Esophagus muscularis mucosa (tissue), 4 donors: ENCODE measurements around the gene KANK4. TPM values are rescaled to one million over a fixed set of nuclear protein-coding genes. Genes with fewer than 3 reads are reported as not detected.
"Not testable (repeated sequence)": the region's sequence is repeated elsewhere in the genome, so short reads cannot be mapped to it uniquely, and the experiment has no call there.

Source experiments
- DNase-seq: peaks from one replicate; pipeline ENCODE4 v3.0.0-alpha.2; 2017; ENCODE audit errors: extremely low spot score
- H3K27ac ChIP-seq, 4 donors: fragments of 200-600 bp; sonication (generic); replicated peaks in 1 of 4; 1 replicate in 3 of 4; 2 replicates in 1 of 4; pipeline ENCODE4 v1.5.1; 2016 to 2019; ENCODE audit warnings: mild to moderate bottlenecking in 1 of 4
- H3K27me3 ChIP-seq, 4 donors: fragments of 200-600 bp; sonication (generic); one replicate each; pipeline versions ENCODE4 v1.5.1 to v1.6.0; 2016 to 2019
- H3K36me3 ChIP-seq, 4 donors: fragments of 200-600 bp; sonication (generic); one replicate each; pipeline ENCODE4 v1.5.1; 2016 to 2019
- H3K4me1 ChIP-seq, 4 donors: fragments of 200-600 bp; sonication (generic); one replicate each; pipeline ENCODE4 v1.5.1; 2016 to 2019
- H3K4me3 ChIP-seq, 4 donors: fragments of 200-600 bp; sonication (generic); 1 replicate in 2 of 4; 2 replicates in 2 of 4; pipeline ENCODE4 v1.5.1; 2016 to 2019; ENCODE audit warnings: mild to moderate bottlenecking in 4 of 4, moderate library complexity in 1 of 4
- H3K9me3 ChIP-seq, 4 donors: fragments of 200-600 bp; sonication (generic); 1 replicate in 3 of 4; 2 replicates in 1 of 4; pipeline ENCODE4 v1.5.1; 2016 to 2019
- CTCF ChIP-seq, 3 experiments: fragments of 200-600 bp in 2 of 3; fragments of 450-650 bp in 1 of 3; sonication (generic) in 2 of 3; IDR thresholded peaks; one replicate each; pipeline ENCODE4 v1.5.1; 2017 to 2019; ENCODE audit warnings: antibody characterized with exemption in 3 of 3, mild to moderate bottlenecking in 2 of 3, moderate library complexity in 1 of 3
- EP300 ChIP-seq: sonication (generic); formaldehyde crosslinking; IDR thresholded peaks from one replicate; pipeline ENCODE4 v1.6.1; 2017; ENCODE audit warnings: antibody characterized with exemption
- POLR2A ChIP-seq: fragments of 450-650 bp; IDR thresholded peaks from one replicate; pipeline ENCODE4 v1.6.1; 2017; ENCODE audit warnings: antibody characterized with exemption, moderate library complexity, mild to moderate bottlenecking, low read depth
- POLR2AphosphoS5 ChIP-seq, 2 donors: sonication (generic); formaldehyde crosslinking; IDR thresholded peaks; one replicate each; pipeline ENCODE4 v1.6.1; 2017; ENCODE audit warnings: antibody characterized with exemption in 2 of 2
- WGBS: methylation state at CpG from one replicate; pipeline ENCODE4 v1.1.5; 2018; 5-methylcytosine and 5-hydroxymethylcytosine counted together
- intact Hi-C: fragments of 100-400 bp; cut with DNase I; formaldehyde crosslinking; loops from one replicate; pipeline ENCODE4 v1.15.1; 2023
- total RNA-seq, 4 donors: library from RNA; depleted of rRNA; stranded (reverse); fragments of >200 nt; gene quantifications; one replicate each; pipeline versions ENCODE4 v1.1.0 to v1.2.1, GENCODE V29; 2016

Gene KANK4
- total RNA-seq, 4 donors from 2014 or later: 0.42 to 1.4 (median 0.84) TPM

- Histone ChIP-seq H3K9me3 (no peaks in the 10 kb centered on the region), H3K27ac (no peak overlapping the region), H3K4me1 (peaks cover 0 to 13% (median 7%) of the 10 kb centered on the region in 4 donors), H3K36me3 (no peaks in the 10 kb centered on the region), H3K27me3 (no peaks in the 10 kb centered on the region), H3K4me3 (no peak overlapping the region)
- TF ChIP-seq CTCF (IDR thresholded peaks at IDR 0.05) (no peak), EP300 (no peak), POLR2A (no peak), POLR2AphosphoS5 (IDR thresholded peaks at IDR 0.05) (no peak)
- 41% methylated on average over 10 of the region's 12 CpGs for WGBS
- intact Hi-C loops: no loop called here
- no peak for DNase-seq
Observed at GRCh38 chr1:62241371-62242131, 77.7 kb downstream of the KANK4 start.

GRCh38 chr1:62240651-62241370 is 78.4 kb downstream of the KANK4 start:
- no peak for TF ChIP-seq CTCF (IDR thresholded peaks at IDR 0.05)

GRCh38 chr1:62239652-62240403 is 79.4 kb downstream of the KANK4 start:
- DNase-seq, intact Hi-C loops, H3K4me3 ChIP-seq, H3K27me3 ChIP-seq, H3K9me3 ChIP-seq, H3K27ac ChIP-seq, H3K36me3 ChIP-seq: not testable (repeated sequence)
- H3K4me1 ChIP-seq: peaks cover 0 to 13% (median 7%) of the 10 kb centered on the region in 4 donors
- 98% methylated on average over 3 of the region's 3 CpGs for WGBS

More at GRCh38 chr1:62240651-62241370, 78.4 kb downstream of the KANK4 start:
- no peak overlapping the region for H3K27ac ChIP-seq
- no peaks in the 10 kb centered on the region for H3K9me3 ChIP-seq
- intact Hi-C loops: no loop called here
- peaks cover 0 to 13% (median 7%) of the 10 kb centered on the region in 4 donors for H3K4me1 ChIP-seq
- 72% methylated on average over 9 of the region's 9 CpGs for WGBS
- DNase-seq: no peak
- H3K27me3 ChIP-seq: no peaks in the 10 kb centered on the region
- no peak overlapping the region for H3K4me3 ChIP-seq
- H3K36me3 ChIP-seq: no peaks in the 10 kb centered on the region

GRCh38 chr1:62238507-62238906 is 80.7 kb downstream of the KANK4 start:
- no peak for DNase-seq
- no peaks in the 10 kb centered on the region for H3K27me3 ChIP-seq
- TF ChIP-seq POLR2AphosphoS5 (IDR thresholded peaks at IDR 0.05): no peak
- TF ChIP-seq POLR2A: no peak
- TF ChIP-seq EP300: no peak
- TF ChIP-seq CTCF (IDR thresholded peaks at IDR 0.05): no peak
- WGBS: 97% methylated on average over 9 of the region's 9 CpGs
- no peaks in the 10 kb centered on the region for H3K9me3 ChIP-seq
- intact Hi-C loops: no loop called here
- no peaks in the 10 kb centered on the region for H3K36me3 ChIP-seq
- H3K4me3 ChIP-seq: no peak overlapping the region
- no peak overlapping the region for H3K27ac ChIP-seq
- H3K4me1 ChIP-seq: peaks cover 0 to 13% (median 7%) of the 10 kb centered on the region in 4 donors

- no peak for DNase-seq
- TF ChIP-seq EP300 (no peak), POLR2A (no peak), POLR2AphosphoS5 (IDR thresholded peaks at IDR 0.05) (no peak), CTCF (IDR thresholded peaks at IDR 0.05) (no peak)
- Histone ChIP-seq H3K27me3 (no peaks in the 10 kb centered on the region), H3K9me3 (no peaks in the 10 kb centered on the region), H3K4me3 (no peak overlapping the region), H3K4me1 (peaks cover 0 to 13% (median 7%) of the 10 kb centered on the region in 4 donors), H3K36me3 (no peaks in the 10 kb centered on the region), H3K27ac (no peak overlapping the region)
- WGBS: 68% methylated on average over 8 of the region's 8 CpGs
- intact Hi-C loops: no loop called here
Observed at GRCh38 chr1:62237950-62238374, 81.3 kb downstream of the KANK4 start.
